ENCODE data around the gene HMG20A. TPM values are rescaled to one million over a fixed set of nuclear protein-coding genes. Genes with fewer than 3 reads are reported as not detected.

The HMG20A gene
- total RNA-seq, 1 experiment from 2014 or later: 60.2 TPM

DNA sequence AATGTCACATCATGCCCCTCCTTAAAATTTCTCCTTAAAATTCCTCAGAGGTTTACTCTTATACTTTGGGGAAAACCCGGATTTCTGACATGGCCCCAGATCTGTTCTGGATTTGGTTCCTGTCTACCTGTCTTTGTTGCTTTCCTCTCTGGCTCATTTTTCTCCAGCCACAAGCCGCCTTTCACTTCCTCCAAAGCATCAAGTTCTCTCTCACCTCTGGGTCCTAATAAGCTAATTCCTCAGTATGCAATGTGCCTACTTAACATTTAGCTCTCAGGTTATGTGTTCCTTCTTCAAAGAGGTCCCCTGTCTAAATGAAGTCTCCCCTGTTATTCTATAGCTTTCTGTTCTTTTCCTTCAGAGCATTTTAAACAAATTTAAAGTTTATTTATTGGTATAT, 16.1 kb downstream of the HMG20A start:
- no CpG with 5 or more reads among the region's 2 CpGs for WGBS (ENCODE audit: extremely low coverage, insufficient read length, low lambda C conversion rate)
- Histone ChIP-seq H2BK20ac (ENCODE audit: low read depth, low read length, poor library complexity, severe bottlenecking) (no peak overlapping the region), H3K4ac (ENCODE audit: low read depth, low read length) (no peak overlapping the region)

More for the DNA sequence above, 16.1 kb downstream of the HMG20A start:
- no peak overlapping the region for H3K14ac ChIP-seq (ENCODE audit: insufficient read depth, low read length)
- Mint-ChIP-seq H3K9me3 (no peaks in the 10 kb centered on the region), H3K27me3 (ENCODE audit: low read depth) (no peaks in the 10 kb centered on the region), H3K4me3 (no peak overlapping the region), H3K27ac (peak overlapping the region in 1 of 3 experiments; percentile 29; a peak in 1 of 7 replicates), H3K36me3 (ENCODE audit: insufficient read depth in 1 of 3, low read depth in 3 of 3) (peaks cover 0 to 5% (median 3%) of the 10 kb centered on the region in 3 experiments; a peak in 3 of 7 replicates), H3K4me1 (no peaks in the 10 kb centered on the region)
- no peak overlapping the region for H2AK5ac ChIP-seq (ENCODE audit: insufficient read length, low read length)
- no peak overlapping the region for H4K8ac ChIP-seq (replicated peaks; ENCODE audit: insufficient read length, low read depth, low read length)
- no peak overlapping the region for H3K27ac ChIP-seq (ENCODE audit: insufficient read length, low read depth, low read length)
- H3K4me1 ChIP-seq (ENCODE audit: insufficient read depth, low read length): no peaks in the 10 kb centered on the region
- no peaks in the 10 kb centered on the region for H3K27me3 ChIP-seq (ENCODE audit: insufficient read depth, low read length)
- H2BK12ac ChIP-seq (ENCODE audit: insufficient read length, low read depth, low read length): no peak overlapping the region
- no peak overlapping the region for H2BK5ac ChIP-seq (ENCODE audit: insufficient read length, low read length)
- no peaks in the 10 kb centered on the region for H3K9me3 ChIP-seq (ENCODE audit: control insufficient read depth, low read depth, low read length)
- no peak overlapping the region for H3T11ph ChIP-seq (ENCODE audit: low read length)
- H3K9ac ChIP-seq (ENCODE audit: extremely low read depth, insufficient read length, low read length): no peak overlapping the region
- H3K23me2 ChIP-seq (ENCODE audit: insufficient read length, low read depth, low read length, poor library complexity, severe bottlenecking): no peaks in the 10 kb centered on the region
- no peak overlapping the region for H2AFZ ChIP-seq (ENCODE audit: low read length)
- H3K18ac ChIP-seq (ENCODE audit: insufficient read length, low read depth, low read length): no peak overlapping the region
- no peaks in the 10 kb centered on the region for H4K20me1 ChIP-seq (ENCODE audit: control insufficient read depth, insufficient read depth, insufficient read length)
- H3K4me2 ChIP-seq (ENCODE audit: insufficient read depth, insufficient read length, low read length): no peak overlapping the region
- H3K23ac ChIP-seq (ENCODE audit: insufficient read length, low read depth, low read length): no peak overlapping the region
- H3K56ac ChIP-seq (ENCODE audit: insufficient read length, low read depth, low read length): no peak overlapping the region
- no peak overlapping the region for H4K5ac ChIP-seq (ENCODE audit: insufficient read length, low read depth, low read length)
- H2BK120ac ChIP-seq (ENCODE audit: low read depth, low read length, poor library complexity, severe bottlenecking): no peak overlapping the region
- TF ChIP-seq, protein P1, sequence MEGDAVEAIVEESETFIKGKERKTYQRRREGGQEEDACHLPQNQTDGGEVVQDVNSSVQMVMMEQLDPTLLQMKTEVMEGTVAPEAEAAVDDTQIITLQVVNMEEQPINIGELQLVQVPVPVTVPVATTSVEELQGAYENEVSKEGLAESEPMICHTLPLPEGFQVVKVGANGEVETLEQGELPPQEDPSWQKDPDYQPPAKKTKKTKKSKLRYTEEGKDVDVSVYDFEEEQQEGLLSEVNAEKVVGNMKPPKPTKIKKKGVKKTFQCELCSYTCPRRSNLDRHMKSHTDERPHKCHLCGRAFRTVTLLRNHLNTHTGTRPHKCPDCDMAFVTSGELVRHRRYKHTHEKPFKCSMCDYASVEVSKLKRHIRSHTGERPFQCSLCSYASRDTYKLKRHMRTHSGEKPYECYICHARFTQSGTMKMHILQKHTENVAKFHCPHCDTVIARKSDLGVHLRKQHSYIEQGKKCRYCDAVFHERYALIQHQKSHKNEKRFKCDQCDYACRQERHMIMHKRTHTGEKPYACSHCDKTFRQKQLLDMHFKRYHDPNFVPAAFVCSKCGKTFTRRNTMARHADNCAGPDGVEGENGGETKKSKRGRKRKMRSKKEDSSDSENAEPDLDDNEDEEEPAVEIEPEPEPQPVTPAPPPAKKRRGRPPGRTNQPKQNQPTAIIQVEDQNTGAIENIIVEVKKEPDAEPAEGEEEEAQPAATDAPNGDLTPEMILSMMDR (conservative IDR thresholded peaks at IDR 0.05): no peak
- no peak overlapping the region for H2BK15ac ChIP-seq (ENCODE audit: low read depth, low read length)
- peaks cover 2% of the 10 kb centered on the region for H3K79me1 ChIP-seq (ENCODE audit: insufficient read depth, low read depth, low read length, poor library complexity, severe bottlenecking)
- H3K79me2 ChIP-seq (ENCODE audit: insufficient read depth, low read length): no peaks in the 10 kb centered on the region
- no peak overlapping the region for H4K91ac ChIP-seq (ENCODE audit: insufficient read length, low read depth, low read length)
- DNase-seq: no peak

All from H9 (cell line).